Activated CD4-positive, alpha-beta T cell treated with anti-CD3 and anti-CD28 coated beads for 1 hour (primary cell): ENCODE measurements around the gene CEP152.

Experiments used
- DNase-seq: peaks from one replicate; pipeline ENCODE4 v3.0.0-alpha.2; 2020

The CEP152 gene

GRCh38 chr15:48695827-48696573, 114.9 kb downstream of the CEP152 start:
- no peak for DNase-seq

DNA sequence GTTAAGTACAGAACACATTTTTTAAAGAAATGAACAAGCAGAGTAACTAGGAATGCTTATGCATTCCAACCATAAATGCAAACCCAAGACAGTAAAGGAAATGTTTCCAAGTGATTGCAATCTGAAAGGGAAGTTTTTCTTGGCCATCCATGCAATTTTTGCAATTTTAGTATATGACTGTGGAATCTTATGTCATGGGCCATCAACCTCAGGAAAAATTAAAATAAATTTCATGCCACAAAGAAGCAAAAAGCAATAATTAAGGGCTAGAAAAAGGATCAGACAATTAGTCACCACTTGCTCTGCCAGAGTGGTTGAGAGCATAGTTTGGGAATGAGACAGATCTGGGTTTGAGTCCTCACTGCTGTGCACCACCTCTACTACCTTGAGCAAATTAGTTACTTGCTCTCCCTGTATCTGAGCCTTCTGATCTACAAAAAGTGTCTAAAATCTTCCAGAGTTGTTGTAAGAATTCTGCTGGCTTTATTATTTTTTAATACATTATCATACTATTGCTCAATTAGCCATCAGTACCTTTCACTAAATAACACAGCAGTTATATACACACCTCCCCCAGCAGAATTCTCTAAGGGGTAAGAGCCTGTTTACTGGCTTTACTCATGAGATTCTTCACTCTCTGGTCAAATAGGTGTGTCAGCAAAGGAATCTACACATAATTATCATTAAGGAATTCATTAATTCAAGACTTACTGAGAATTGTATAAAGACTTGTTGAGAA, 115.6 kb downstream of the CEP152 start:
- DNase-seq, result no peak

- no peak for DNase-seq
Observed at GRCh38 chr15:48693484-48693883, 117.4 kb downstream of the CEP152 start.

- DNase-seq, result no peak
Observed at GRCh38 chr15:48688493-48688892, 122.4 kb downstream of the CEP152 start.
